DND-41 (cell line): Measurements from ENCODE around the gene TSPO.

ENCODE experiments used
- ATAC-seq: fragments of 200-7000 bp; cut with Tn5 transposase; 3 replicates; pipeline ENCODE4 v1.9.1; 2021; ENCODE audit warnings: low read depth; ENCODE audit not compliant: insufficient read depth
- DNase-seq: peaks from one replicate; pipeline ENCODE4 v3.0.0-alpha.2; 2020
- H2AFZ ChIP-seq: 2 replicates; pipeline ENCODE4 v1.6.0; 2012; ENCODE audit warnings: low read depth, low read length
- H3K27ac ChIP-seq: 2 replicates; pipeline ENCODE4 v1.5.1; 2012; ENCODE audit warnings: low read length, inconsistent platforms
- H3K27me3 ChIP-seq: fragments of 200-600 bp; sonication (generic); 2 replicates; pipeline ENCODE4 v1.6.0; 2012; ENCODE audit warnings: low read length, mild to moderate bottlenecking, inconsistent platforms; ENCODE audit not compliant: insufficient read depth, poor library complexity
- H3K36me3 ChIP-seq: 2 replicates; pipeline ENCODE4 v1.5.1; 2012; ENCODE audit warnings: low read length, inconsistent platforms; ENCODE audit not compliant: insufficient read depth
- H3K4me1 ChIP-seq: 2 replicates; pipeline ENCODE4 v1.5.1; 2012; ENCODE audit warnings: mild to moderate bottlenecking, low read length; ENCODE audit not compliant: insufficient read depth
- H3K4me2 ChIP-seq: 2 replicates; pipeline ENCODE4 v1.6.0; 2012; ENCODE audit warnings: mild to moderate bottlenecking, moderate library complexity, low read length, inconsistent platforms; ENCODE audit not compliant: insufficient read depth
- H3K4me3 ChIP-seq, 2 experiments: fragments of 200-600 bp in 1 of 2; shearing (Covaris generic) in 1 of 2; 2 replicates each; pipeline ENCODE4 v1.5.1; 2012 to 2016; ENCODE audit warnings: inconsistent platforms in 2 of 2, low read length in 2 of 2, mild to moderate bottlenecking in 2 of 2, low read depth in 1 of 2, moderate library complexity in 1 of 2
- H3K79me2 ChIP-seq: 2 replicates; pipeline ENCODE4 v1.6.0; 2012; ENCODE audit warnings: low read length, inconsistent platforms; ENCODE audit not compliant: insufficient read depth
- H3K9ac ChIP-seq: 2 replicates; pipeline ENCODE4 v1.6.0; 2012; ENCODE audit warnings: low read depth, mild to moderate bottlenecking, inconsistent platforms, low read length, moderate library complexity
- H3K9me3 ChIP-seq: 2 replicates; pipeline ENCODE4 v1.5.1; 2012; ENCODE audit warnings: low read length, moderate library complexity, mild to moderate bottlenecking, inconsistent platforms; ENCODE audit not compliant: insufficient read depth, severe bottlenecking
- H4K20me1 ChIP-seq: 2 replicates; pipeline ENCODE4 v1.6.0; 2012; ENCODE audit warnings: low read length; ENCODE audit not compliant: insufficient read depth
- CTCF ChIP-seq: IDR thresholded peaks from 2 replicates; pipeline ENCODE4 v1.5.1; 2012; ENCODE audit warnings: borderline replicate concordance, low read length, moderate library complexity, mild to moderate bottlenecking; ENCODE audit not compliant: poor library complexity, severe bottlenecking; ENCODE audit errors: extremely low read depth
- EZH2 ChIP-seq: IDR thresholded peaks from 3 replicates; pipeline ENCODE4 v1.6.1; 2012; ENCODE audit warnings: borderline replicate concordance, low read depth, mild to moderate bottlenecking, moderate library complexity, low read length, inconsistent platforms; ENCODE audit not compliant: severe bottlenecking

TSPO gene

GRCh38 chr22:43147821-43148220 lies 3.5 kb upstream of the TSPO start:
- peaks cover 28% of the 10 kb centered on the region for H3K4me1 ChIP-seq
- no peak for TF ChIP-seq EZH2
- TF ChIP-seq CTCF, result no peak
- ATAC-seq, result no peak
- no peaks in the 10 kb centered on the region for H3K9me3 ChIP-seq
- no peak overlapping the region for H3K4me3 ChIP-seq
- H3K9ac ChIP-seq, result no peak overlapping the region
- peaks cover 4% of the 10 kb centered on the region; the same call in 1 of the 2 replicates for H3K36me3 ChIP-seq
- no peak for DNase-seq
- no peak overlapping the region for H3K4me2 ChIP-seq
- no peak overlapping the region for H3K27ac ChIP-seq
- no peak overlapping the region for H2AFZ ChIP-seq
- peaks cover 5% of the 10 kb centered on the region for H4K20me1 ChIP-seq
- H3K79me2 ChIP-seq, result peaks cover 4% of the 10 kb centered on the region
- peaks cover 25% of the 10 kb centered on the region for H3K27me3 ChIP-seq

- H3K4me3 ChIP-seq, result no peak overlapping the region
- peaks cover 25% of the 10 kb centered on the region for H3K4me1 ChIP-seq
- H3K27ac ChIP-seq, result no peak overlapping the region
- H3K27me3 ChIP-seq, result peaks cover 27% of the 10 kb centered on the region
- no peaks in the 10 kb centered on the region for H3K36me3 ChIP-seq
- no peak overlapping the region for H3K4me2 ChIP-seq
- ATAC-seq (no peak), DNase-seq (no peak)
- H3K9ac ChIP-seq, result no peak overlapping the region
- TF ChIP-seq CTCF (no peak), EZH2 (no peak)
- no peak overlapping the region for H2AFZ ChIP-seq
- no peaks in the 10 kb centered on the region for H3K9me3 ChIP-seq
- H3K79me2 ChIP-seq, result no peaks in the 10 kb centered on the region
- H4K20me1 ChIP-seq, result peaks cover 5% of the 10 kb centered on the region
Measured at GRCh38 chr22:43148581-43148980, 2.8 kb upstream of the TSPO start.

DNA sequence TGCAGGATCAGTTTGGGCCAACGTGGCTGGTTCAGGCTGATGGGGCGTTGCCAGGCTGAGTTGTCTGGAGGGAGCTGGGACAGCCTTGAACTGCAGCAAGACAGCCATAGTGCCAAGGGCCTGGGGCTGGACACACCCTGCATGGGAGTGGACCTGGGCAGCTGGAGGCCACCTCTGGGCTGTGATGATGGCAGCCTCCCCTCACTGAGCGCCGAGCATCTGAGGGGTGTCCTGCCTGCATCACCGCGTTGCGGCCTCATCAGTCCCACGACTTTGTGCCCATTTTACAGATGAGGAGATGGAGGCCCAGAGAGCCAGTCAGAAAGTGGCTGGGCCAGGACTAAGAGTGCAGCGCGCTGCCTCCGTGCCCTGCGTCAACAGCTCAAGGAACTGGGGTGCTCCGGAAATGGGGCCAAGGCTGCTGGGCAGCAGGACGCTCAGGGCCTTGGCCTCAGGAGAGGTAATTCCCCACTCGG lies 590 bp upstream of the TSPO start:
- no peaks in the 10 kb centered on the region for H3K79me2 ChIP-seq
- H3K4me2 ChIP-seq, result peak overlapping the region; percentile 59
- H3K9ac ChIP-seq, result peak overlapping the region; percentile 8; the same call in 1 of the 2 replicates
- ATAC-seq, result no peak
- no peak overlapping the region for H2AFZ ChIP-seq
- TF ChIP-seq EZH2, result no peak
- no peak for TF ChIP-seq CTCF
- peak overlapping the region in 1 of 2 experiments; percentile 48; a peak in 2 of 4 replicates for H3K4me3 ChIP-seq
- no peaks in the 10 kb centered on the region for H3K36me3 ChIP-seq
- H3K27ac ChIP-seq, result no peak overlapping the region
- H4K20me1 ChIP-seq, result peaks cover 5% of the 10 kb centered on the region
- DNase-seq, result no peak
- H3K9me3 ChIP-seq, result no peaks in the 10 kb centered on the region
- peaks cover 19% of the 10 kb centered on the region for H3K4me1 ChIP-seq
- peaks cover 27% of the 10 kb centered on the region for H3K27me3 ChIP-seq

DNA sequence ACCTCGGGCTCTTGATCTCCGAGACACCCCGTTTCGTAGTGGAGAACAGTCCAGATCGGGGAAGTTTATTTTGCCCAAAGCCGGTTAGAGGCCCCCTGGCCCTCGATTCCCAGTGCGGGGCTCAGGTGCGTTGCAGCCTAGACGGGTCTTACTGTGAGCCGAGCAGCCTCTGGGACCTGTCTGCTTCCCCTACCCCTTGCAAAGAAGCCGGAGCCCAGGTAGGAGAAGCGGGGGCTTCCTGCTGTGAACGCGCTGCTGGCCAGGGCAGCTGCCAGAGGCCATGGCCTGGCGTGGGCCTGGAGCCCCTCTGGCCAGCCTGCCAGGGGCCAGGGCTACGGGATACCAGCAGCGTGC lies 621 bp downstream of the TSPO start:
- Histone ChIP-seq H3K4me3 (peak overlapping the region in 1 of 2 experiments; percentile 48; a peak in 2 of 4 replicates), H4K20me1 (peaks cover 5% of the 10 kb centered on the region), H3K9me3 (no peaks in the 10 kb centered on the region), H3K27ac (no peak overlapping the region), H2AFZ (peak overlapping the region; percentile 36; the same call in 1 of the 2 replicates), H3K9ac (peak overlapping the region; percentile 41; the same call in 1 of the 2 replicates), H3K27me3 (peaks cover 27% of the 10 kb centered on the region), H3K4me1 (peaks cover 19% of the 10 kb centered on the region), H3K4me2 (peak overlapping the region; percentile 59), H3K36me3 (no peaks in the 10 kb centered on the region), H3K79me2 (no peaks in the 10 kb centered on the region)
- DNase-seq (no peak), ATAC-seq (peak; percentile 48)
- TF ChIP-seq EZH2 (peak; percentile 95), CTCF (no peak)
